Stimulated activated effector memory CD8-positive, alpha-beta T cell treated with anti-CD3 and anti-CD28 coated beads, Interleukin-12 subunit alpha, Interleukin-12 subunit beta, amount 100 ng/mL, for 72 hours (primary cell): ENCODE results near the gene PRSS56.

Source experiments
- ATAC-seq: fragments of 150-1000 bp; cut with Tn5 transposase; 2 replicates; pipeline ENCODE4 v1.10.0; 2021
- DNase-seq, 2 donors: peaks; one replicate each; pipeline ENCODE4 v3.0.0; 2021 to 2022; ENCODE audit warnings: low spot score in 2 of 2
- H3K27ac Mint-ChIP-seq: one replicate; pipeline ENCODE4 v1.8.0; 2022; ENCODE audit warnings: mild to moderate bottlenecking, mixed read lengths
- H3K36me3 Mint-ChIP-seq: one replicate; pipeline ENCODE4 v1.8.0; 2022; ENCODE audit warnings: mild to moderate bottlenecking, mixed read lengths
- H3K4me1 Mint-ChIP-seq: one replicate; pipeline ENCODE4 v1.8.0; 2022; ENCODE audit warnings: mixed read lengths
- H3K4me3 Mint-ChIP-seq: one replicate; pipeline ENCODE4 v1.8.0; 2022; ENCODE audit warnings: mild to moderate bottlenecking, mixed read lengths
- H3K9me3 Mint-ChIP-seq: one replicate; pipeline ENCODE4 v1.8.0; 2022; ENCODE audit warnings: mixed read lengths

PRSS56 gene

GRCh38 chr2:232506709-232507108, 13.5 kb upstream of the PRSS56 start:
- no peaks in the 10 kb centered on the region for H3K36me3 Mint-ChIP-seq
- no peak overlapping the region for H3K4me3 Mint-ChIP-seq
- DNase-seq (no peak), ATAC-seq (no peak)
- no peak overlapping the region for H3K27ac Mint-ChIP-seq
- H3K4me1 Mint-ChIP-seq: peaks cover 17% of the 10 kb centered on the region
- no peaks in the 10 kb centered on the region for H3K9me3 Mint-ChIP-seq

GRCh38 chr2:232508251-232508650, 11.9 kb upstream of the PRSS56 start:
- H3K9me3 Mint-ChIP-seq: no peaks in the 10 kb centered on the region
- ATAC-seq (no peak), DNase-seq (no peak)
- H3K27ac Mint-ChIP-seq: no peak overlapping the region
- no peak overlapping the region for H3K4me3 Mint-ChIP-seq
- no peaks in the 10 kb centered on the region for H3K36me3 Mint-ChIP-seq
- H3K4me1 Mint-ChIP-seq: peaks cover 11% of the 10 kb centered on the region

GRCh38 chr2:232511336-232511890, 8.8 kb upstream of the PRSS56 start:
- DNase-seq: no peak
- ATAC-seq: no peak
- no peaks in the 10 kb centered on the region for H3K36me3 Mint-ChIP-seq
- no peaks in the 10 kb centered on the region for H3K4me1 Mint-ChIP-seq
- H3K27ac Mint-ChIP-seq: no peak overlapping the region
- H3K4me3 Mint-ChIP-seq: no peak overlapping the region
- H3K9me3 Mint-ChIP-seq: no peaks in the 10 kb centered on the region

- Mint-ChIP-seq H3K4me3 (no peak overlapping the region), H3K9me3 (no peaks in the 10 kb centered on the region), H3K27ac (no peak overlapping the region), H3K4me1 (no peaks in the 10 kb centered on the region), H3K36me3 (no peaks in the 10 kb centered on the region)
- ATAC-seq (no peak), DNase-seq (no peak)
Measured at GRCh38 chr2:232512602-232513001, 7.6 kb upstream of the PRSS56 start.

GRCh38 chr2:232513353-232513752, 6.8 kb upstream of the PRSS56 start:
- Mint-ChIP-seq H3K36me3 (no peaks in the 10 kb centered on the region), H3K4me3 (no peak overlapping the region), H3K4me1 (no peaks in the 10 kb centered on the region), H3K9me3 (no peaks in the 10 kb centered on the region), H3K27ac (no peak overlapping the region)
- ATAC-seq: no peak
- no peak for DNase-seq

GRCh38 chr2:232515639-232516038, 4.5 kb upstream of the PRSS56 start:
- ATAC-seq (no peak), DNase-seq (no peak)
- H3K36me3 Mint-ChIP-seq: no peaks in the 10 kb centered on the region
- no peak overlapping the region for H3K27ac Mint-ChIP-seq
- no peaks in the 10 kb centered on the region for H3K9me3 Mint-ChIP-seq
- no peak overlapping the region for H3K4me3 Mint-ChIP-seq
- H3K4me1 Mint-ChIP-seq: no peaks in the 10 kb centered on the region

GRCh38 chr2:232516551-232516950, 3.6 kb upstream of the PRSS56 start:
- Mint-ChIP-seq H3K9me3 (no peaks in the 10 kb centered on the region), H3K4me3 (no peak overlapping the region), H3K36me3 (peaks cover 4% of the 10 kb centered on the region), H3K27ac (no peak overlapping the region), H3K4me1 (peaks cover 4% of the 10 kb centered on the region)
- ATAC-seq (no peak), DNase-seq (no peak)

GRCh38 chr2:232518844-232519243, 1.3 kb upstream of the PRSS56 start:
- ATAC-seq (no peak), DNase-seq (no peak)
- H3K36me3 Mint-ChIP-seq: peaks cover 5% of the 10 kb centered on the region

GRCh38 chr2:232520489-232520888, 301 bp downstream of the PRSS56 start:
- Mint-ChIP-seq H3K27ac (no peak overlapping the region), H3K4me1 (peaks cover 11% of the 10 kb centered on the region), H3K9me3 (no peaks in the 10 kb centered on the region), H3K4me3 (no peak overlapping the region), H3K36me3 (peaks cover 5% of the 10 kb centered on the region)
- DNase-seq (no peak), ATAC-seq (no peak)

More at GRCh38 chr2:232518844-232519243, 1.3 kb upstream of the PRSS56 start:
- Mint-ChIP-seq H3K4me3 (no peak overlapping the region), H3K9me3 (no peaks in the 10 kb centered on the region), H3K27ac (no peak overlapping the region), H3K4me1 (peaks cover 11% of the 10 kb centered on the region)

- Mint-ChIP-seq H3K36me3 (peaks cover 5% of the 10 kb centered on the region), H3K9me3 (no peaks in the 10 kb centered on the region), H3K4me1 (peaks cover 11% of the 10 kb centered on the region), H3K4me3 (peak overlapping the region; percentile 53), H3K27ac (no peak overlapping the region)
- no peak for ATAC-seq
- DNase-seq: no peak
Measured at GRCh38 chr2:232521098-232521497, 910 bp downstream of the PRSS56 start.

GRCh38 chr2:232521959-232522622, 1.9 kb downstream of the PRSS56 start:
- peak; percentile 80 to 88 for DNase-seq
- Mint-ChIP-seq H3K4me3 (peak overlapping the region; percentile 53), H3K27ac (no peak overlapping the region), H3K4me1 (peaks cover 11% of the 10 kb centered on the region), H3K36me3 (peaks cover 5% of the 10 kb centered on the region), H3K9me3 (no peaks in the 10 kb centered on the region)
- ATAC-seq: peak; percentile 67

GRCh38 chr2:232522623-232523401, 2.6 kb downstream of the PRSS56 start:
- Mint-ChIP-seq H3K27ac (no peak overlapping the region), H3K4me3 (peak overlapping the region; percentile 47), H3K4me1 (peaks cover 11% of the 10 kb centered on the region), H3K36me3 (peaks cover 5% of the 10 kb centered on the region), H3K9me3 (no peaks in the 10 kb centered on the region)
- DNase-seq: no peak
- no peak for ATAC-seq

GRCh38 chr2:232523402-232523681, 3.2 kb downstream of the PRSS56 start:
- H3K36me3 Mint-ChIP-seq: peaks cover 5% of the 10 kb centered on the region

GRCh38 chr2:232523682-232524597, 3.8 kb downstream of the PRSS56 start:
- peak overlapping the region; percentile 30 for H3K4me3 Mint-ChIP-seq
- peaks cover 21% of the 10 kb centered on the region for H3K4me1 Mint-ChIP-seq
- no peak overlapping the region for H3K27ac Mint-ChIP-seq
- ATAC-seq (peak; percentile 38), DNase-seq (peak in 1 of 2 donors; percentile 59)
- no peaks in the 10 kb centered on the region for H3K9me3 Mint-ChIP-seq
- H3K36me3 Mint-ChIP-seq: peaks cover 5% of the 10 kb centered on the region

More at GRCh38 chr2:232523402-232523681, 3.2 kb downstream of the PRSS56 start:
- ATAC-seq: no peak
- H3K9me3 Mint-ChIP-seq: no peaks in the 10 kb centered on the region
- H3K4me1 Mint-ChIP-seq: peaks cover 15% of the 10 kb centered on the region
- H3K27ac Mint-ChIP-seq: no peak overlapping the region
- peak overlapping the region; percentile 47 for H3K4me3 Mint-ChIP-seq
- DNase-seq: peak in 1 of 2 donors; percentile 61

GRCh38 chr2:232524771-232525170, 4.6 kb downstream of the PRSS56 start:
- H3K4me1 Mint-ChIP-seq: peaks cover 25% of the 10 kb centered on the region
- DNase-seq (no peak), ATAC-seq (no peak)
- H3K9me3 Mint-ChIP-seq: no peaks in the 10 kb centered on the region
- H3K36me3 Mint-ChIP-seq: peaks cover 5% of the 10 kb centered on the region
- H3K27ac Mint-ChIP-seq: no peak overlapping the region
- peak overlapping the region; percentile 30 for H3K4me3 Mint-ChIP-seq
